ENCODE results near the gene ACTR2.

GRCh38 chr2:65299246-65299645 lies 71.6 kb downstream of the ACTR2 start:
- TF ChIP-seq CTCF (IDR thresholded peaks at IDR 0.05 in 2 of 3, conservative IDR thresholded peaks at IDR 0.05 in 1 of 3; ENCODE audit: borderline replicate concordance in 1 of 3, insufficient read depth in 1 of 3, low read depth in 2 of 3, low read length in 2 of 3) = no peak
- no peak for TF ChIP-seq EZH2phosphoT487 (IDR thresholded peaks at IDR 0.05; ENCODE audit: borderline replicate concordance)
- no peak for TF ChIP-seq POLR2AphosphoS5 (IDR thresholded peaks at IDR 0.05; ENCODE audit: low read depth, low read length)
- no peak for TF ChIP-seq RAD21 (IDR thresholded peaks at IDR 0.05; ENCODE audit: low read depth)
- TF ChIP-seq EZH2 (IDR thresholded peaks at IDR 0.05) = no peak
- no peak for TF ChIP-seq REST (IDR thresholded peaks at IDR 0.05; ENCODE audit: low read depth)
- TF ChIP-seq POLR2A (IDR thresholded peaks at IDR 0.05; ENCODE audit: borderline replicate concordance, extremely low read depth, insufficient read depth, insufficient read length) = no peak
- TF ChIP-seq SP1 (IDR thresholded peaks at IDR 0.05; ENCODE audit: low read depth) = no peak
- TF ChIP-seq SRF (IDR thresholded peaks at IDR 0.05; ENCODE audit: low read depth) = no peak
- no peak for TF ChIP-seq CBX3 (IDR thresholded peaks at IDR 0.05; ENCODE audit: low read depth)
- TF ChIP-seq ZBTB33 (IDR thresholded peaks at IDR 0.05; ENCODE audit: extremely low read depth, insufficient replicate concordance, low read length) = no peak
- TF ChIP-seq YY1 (IDR thresholded peaks at IDR 0.05; ENCODE audit: extremely low read depth, insufficient replicate concordance, low read depth, low read length) = no peak
- no peak for TF ChIP-seq EGR1 (IDR thresholded peaks at IDR 0.05; ENCODE audit: low read depth)
- TF ChIP-seq ZNF274 (IDR thresholded peaks at IDR 0.05; ENCODE audit: low read depth, low read length) = no peak
